Stimulated activated memory B cell treated with anti-CD40 and anti-IgM and Interleukin-4, amounts not matched to agents 10 μg/mL and 1 μg/mL and 100 μg/mL, for 72 hours (primary cell): ENCODE data around the gene ASIC4.

Experiments
- ATAC-seq: fragments of 150-1000 bp; cut with Tn5 transposase; 2 replicates; pipeline ENCODE4 v1.10.0; 2021
- H3K27ac Mint-ChIP-seq: one replicate; pipeline ENCODE4 v1.8.0; 2022; ENCODE audit warnings: mild to moderate bottlenecking, mixed read lengths
- H3K27me3 Mint-ChIP-seq: one replicate; pipeline ENCODE4 v1.8.0; 2022; ENCODE audit warnings: mixed read lengths
- H3K36me3 Mint-ChIP-seq: one replicate; pipeline ENCODE4 v1.8.0; 2022; ENCODE audit warnings: mixed read lengths
- H3K4me1 Mint-ChIP-seq: one replicate; pipeline ENCODE4 v1.8.0; 2022; ENCODE audit warnings: mixed read lengths
- H3K4me3 Mint-ChIP-seq: one replicate; pipeline ENCODE4 v1.8.0; 2022; ENCODE audit warnings: mild to moderate bottlenecking, moderate library complexity, mixed read lengths
- H3K9me3 Mint-ChIP-seq: one replicate; pipeline ENCODE4 v1.8.0; 2022; ENCODE audit warnings: mixed read lengths

Gene ASIC4

GRCh38 chr2:219578811-219579613 lies 64.7 kb downstream of the ASIC4 start:
- H3K4me1 Mint-ChIP-seq = no peaks in the 10 kb centered on the region
- H3K27ac Mint-ChIP-seq = no peak overlapping the region
- no peaks in the 10 kb centered on the region for H3K36me3 Mint-ChIP-seq
- no peak for ATAC-seq
- no peak overlapping the region for H3K4me3 Mint-ChIP-seq
- H3K9me3 Mint-ChIP-seq = no peaks in the 10 kb centered on the region
- peaks cover 41% of the 10 kb centered on the region for H3K27me3 Mint-ChIP-seq

GRCh38 chr2:219581346-219581745 lies 67.1 kb downstream of the ASIC4 start:
- Mint-ChIP-seq H3K27ac (no peak overlapping the region), H3K4me3 (no peak overlapping the region), H3K4me1 (no peaks in the 10 kb centered on the region), H3K36me3 (no peaks in the 10 kb centered on the region), H3K9me3 (no peaks in the 10 kb centered on the region), H3K27me3 (peaks cover 41% of the 10 kb centered on the region)
- ATAC-seq = no peak
